Stimulated activated CD8-positive, alpha-beta memory T cell treated with anti-CD3 and anti-CD28 coated beads, Interleukin-12 subunit alpha, Interleukin-12 subunit beta, amount 100 ng/mL, for 4 hours (primary cell): ENCODE measurements around the gene LAP3.
"Not testable (repeated sequence)": the region's sequence is repeated elsewhere in the genome, so short reads cannot be mapped to it uniquely, and the experiment has no call there.

ENCODE experiments used
- DNase-seq: peaks from one replicate; pipeline ENCODE4 v3.0.0-alpha.2; 2020; ENCODE audit warnings: low read depth

Gene LAP3

GRCh38 chr4:17576932-17577664 lies at the start of gene LAP3:
Gene LAP3 (plus strand): TSS chr4:17577198. CDS start chr4:17577466, 268 bp downstream.
- DNase-seq: peak; percentile 99

GRCh38 chr4:17528551-17529165 lies 48.3 kb upstream of the LAP3 start:
- no peak for DNase-seq

- no peak for DNase-seq
These were observed 45.3 kb upstream of the LAP3 start for GRCh38 chr4:17531538-17532285.

- no peak for DNase-seq
These were observed 42.3 kb upstream of the LAP3 start for GRCh38 chr4:17534705-17535104.

GRCh38 chr4:17535242-17535641 lies 41.8 kb upstream of the LAP3 start:
- DNase-seq: no peak

GRCh38 chr4:17535906-17536305 lies 41.1 kb upstream of the LAP3 start:
- DNase-seq: no peak

GRCh38 chr4:17537060-17537459 lies 39.9 kb upstream of the LAP3 start:
- not testable (repeated sequence) for DNase-seq

GRCh38 chr4:17544205-17544604 lies 32.8 kb upstream of the LAP3 start:
- no peak for DNase-seq

- DNase-seq: no peak
These were observed 32.2 kb upstream of the LAP3 start for GRCh38 chr4:17544831-17545234.

- DNase-seq: no peak
These were observed 31.4 kb upstream of the LAP3 start for GRCh38 chr4:17545374-17546140.

- DNase-seq: no peak
These were observed 30.8 kb upstream of the LAP3 start for GRCh38 chr4:17546222-17546621.

- no peak for DNase-seq
These were observed 30.3 kb upstream of the LAP3 start for GRCh38 chr4:17546678-17547077.

GRCh38 chr4:17550549-17550948 lies 26.4 kb upstream of the LAP3 start:
- DNase-seq: no peak

GRCh38 chr4:17552427-17552826 lies 24.6 kb upstream of the LAP3 start:
- no peak for DNase-seq

GRCh38 chr4:17554568-17554967 lies 22.4 kb upstream of the LAP3 start:
- DNase-seq: no peak

GRCh38 chr4:17556498-17556897 lies 20.5 kb upstream of the LAP3 start:
- DNase-seq: no peak

- no peak for DNase-seq
These were observed 19.1 kb upstream of the LAP3 start for GRCh38 chr4:17557880-17558279.

- DNase-seq: no peak
These were observed 17.9 kb upstream of the LAP3 start for GRCh38 chr4:17558941-17559708.

- no peak for DNase-seq
These were observed 17.3 kb upstream of the LAP3 start for GRCh38 chr4:17559709-17560048.

GRCh38 chr4:17560065-17560673 lies 16.8 kb upstream of the LAP3 start:
- DNase-seq: no peak

GRCh38 chr4:17561195-17561909 lies 15.6 kb upstream of the LAP3 start:
- no peak for DNase-seq
